GM19351 (cell line): ENCODE data around the gene PPP6R3.
"Not testable (repeated sequence)": the region's sequence is repeated elsewhere in the genome, so short reads cannot be mapped to it uniquely, and the experiment has no call there.

ENCODE experiments used
- ATAC-seq: cut with Tn5 transposase; IDR thresholded peaks from one replicate; pipeline ENCODE4 v1.9.1; 2021; ENCODE audit warnings: mild to moderate bottlenecking, moderate library complexity; ENCODE audit not compliant: unreplicated experiment

PPP6R3 gene

GRCh38 chr11:68591719-68592118, 131.2 kb downstream of the PPP6R3 start:
- no peak for ATAC-seq

- no peak for ATAC-seq
Observed at GRCh38 chr11:68593441-68593840, 132.9 kb downstream of the PPP6R3 start.

GRCh38 chr11:68594123-68594522, 133.6 kb downstream of the PPP6R3 start:
- ATAC-seq: no peak

GRCh38 chr11:68596231-68596630, 135.7 kb downstream of the PPP6R3 start:
- no peak for ATAC-seq

- ATAC-seq: no peak
Observed at GRCh38 chr11:68598816-68599653, 138.5 kb downstream of the PPP6R3 start.

- ATAC-seq: no peak
Observed at GRCh38 chr11:68601147-68601546, 140.6 kb downstream of the PPP6R3 start.

GRCh38 chr11:68609761-68610160, 149.2 kb downstream of the PPP6R3 start:
- ATAC-seq: no peak

- ATAC-seq: no peak
Observed at GRCh38 chr11:68610452-68611116, 150.0 kb downstream of the PPP6R3 start.

- ATAC-seq: no peak
Observed at GRCh38 chr11:68615657-68616056, 155.1 kb downstream of the PPP6R3 start.

- ATAC-seq: no peak
Observed at GRCh38 chr11:68617925-68618809, 157.6 kb downstream of the PPP6R3 start.

- no peak for ATAC-seq
Observed at GRCh38 chr11:68621826-68622225, 161.3 kb downstream of the PPP6R3 start.

- ATAC-seq: not testable (repeated sequence)
Observed at GRCh38 chr11:68623706-68624105, 163.2 kb downstream of the PPP6R3 start.

- ATAC-seq: not testable (repeated sequence)
Observed at GRCh38 chr11:68625069-68625468, 164.5 kb downstream of the PPP6R3 start.

GRCh38 chr11:68626236-68626635, 165.7 kb downstream of the PPP6R3 start:
- ATAC-seq: not testable (repeated sequence)

- not testable (repeated sequence) for ATAC-seq
Observed at GRCh38 chr11:68628837-68629236, 168.3 kb downstream of the PPP6R3 start.

- ATAC-seq: not testable (repeated sequence)
Observed at GRCh38 chr11:68632375-68632774, 171.8 kb downstream of the PPP6R3 start.

- no peak for ATAC-seq
Observed at GRCh38 chr11:68632802-68633201, 172.2 kb downstream of the PPP6R3 start.

GRCh38 chr11:68634606-68635005, 174.1 kb downstream of the PPP6R3 start:
- ATAC-seq: not testable (repeated sequence)

GRCh38 chr11:68635172-68635571, 174.6 kb downstream of the PPP6R3 start:
- ATAC-seq: not testable (repeated sequence)

GRCh38 chr11:68635883-68636282, 175.3 kb downstream of the PPP6R3 start:
- not testable (repeated sequence) for ATAC-seq

- ATAC-seq: not testable (repeated sequence)
Observed at GRCh38 chr11:68639322-68639721, 178.8 kb downstream of the PPP6R3 start.
